SU-DHL-6 (cell line): ENCODE results near the gene IQCM.

Experiments
- H2AFZ ChIP-seq: fragments of 200-600 bp; sonication (generic); 2 replicates; pipeline ENCODE4 v1.6.1; 2014; ENCODE audit warnings: low read depth, mild to moderate bottlenecking, moderate library complexity, mixed read lengths, antibody characterized with exemption, low read length; ENCODE audit not compliant: severe bottlenecking
- H3F3A ChIP-seq: fragments of 200-600 bp; shearing (Covaris generic); 2 replicates; pipeline ENCODE4 v1.6.0; 2016; ENCODE audit warnings: antibody characterized with exemption, mild to moderate bottlenecking; ENCODE audit not compliant: insufficient read depth
- H3K27ac ChIP-seq: fragments of 200-600 bp; sonication (generic); 2 replicates; pipeline ENCODE4 v1.5.1; 2016; ENCODE audit warnings: low read depth, mild to moderate bottlenecking, low read length, moderate library complexity, mixed read lengths
- H3K27me3 ChIP-seq: fragments of 200-600 bp; sonication (generic), shearing (Covaris generic); 2 replicates; pipeline ENCODE4 v1.6.0; 2014; ENCODE audit warnings: mild to moderate bottlenecking, low read length
- H3K36me3 ChIP-seq: fragments of 200-600 bp; sonication (generic); 2 replicates; pipeline ENCODE4 v1.6.1; 2014; ENCODE audit warnings: mild to moderate bottlenecking, low read length, mixed read lengths
- H3K4me2 ChIP-seq: fragments of 300-600, 200-600 bp; shearing (Covaris generic), sonication (generic); 2 replicates; pipeline ENCODE4 v1.6.0; 2014; ENCODE audit warnings: low read length, low read depth, mild to moderate bottlenecking; ENCODE audit not compliant: poor library complexity, severe bottlenecking
- H3K4me3 ChIP-seq: fragments of 200-600 bp; sonication (generic); 2 replicates; pipeline ENCODE4 v1.5.1; 2014; ENCODE audit warnings: antibody characterized with exemption, low read length, mild to moderate bottlenecking, mixed read lengths; ENCODE audit not compliant: insufficient read depth, poor library complexity, severe bottlenecking
- H3K79me2 ChIP-seq: fragments of 200-600 bp; sonication (generic); 2 replicates; pipeline ENCODE4 v1.6.1; 2014; ENCODE audit warnings: mild to moderate bottlenecking, low read length, moderate library complexity; ENCODE audit not compliant: insufficient read depth
- H3K9ac ChIP-seq: fragments of 200-600 bp; sonication (generic); 2 replicates; pipeline ENCODE4 v1.7.0; 2014; ENCODE audit warnings: mild to moderate bottlenecking, low read length
- H3K9me2 ChIP-seq: fragments of 200-600 bp; sonication (generic); replicated peaks from 2 replicates; pipeline ENCODE4 v1.6.1; 2014; ENCODE audit warnings: low read length; ENCODE audit not compliant: insufficient read depth
- H3K9me3 ChIP-seq: fragments of 200-600 bp; sonication (generic); 2 replicates; pipeline ENCODE4 v1.6.1; 2014; ENCODE audit warnings: low read length, mixed read lengths; ENCODE audit not compliant: insufficient read depth
- H4K20me1 ChIP-seq: fragments of 200-600 bp; sonication (generic); 2 replicates; pipeline ENCODE4 v1.6.1; 2014; ENCODE audit warnings: low read depth, mild to moderate bottlenecking, antibody characterized with exemption, low read length, moderate library complexity, mixed read lengths
- CTCF ChIP-seq: fragments of 200-600 bp; sonication (generic); IDR thresholded peaks from one replicate; pipeline ENCODE4 v1.5.1; 2017; ENCODE audit warnings: antibody characterized with exemption, mild to moderate bottlenecking, low read length, moderate library complexity; ENCODE audit not compliant: insufficient read depth, poor library complexity, severe bottlenecking
- EZH2phosphoT487 ChIP-seq: fragments of 200-600 bp; sonication (generic), shearing (Covaris generic); conservative IDR thresholded peaks from 2 replicates; pipeline ENCODE4 v1.6.1; 2018; ENCODE audit warnings: mild to moderate bottlenecking, antibody characterized with exemption, low read length, moderate library complexity, mixed read lengths

IQCM gene

GRCh38 chr4:149715822-149716585 lies 99.6 kb downstream of the IQCM start:
- no peaks in the 10 kb centered on the region for H3F3A ChIP-seq

GRCh38 chr4:149713031-149713430 lies 102.6 kb downstream of the IQCM start:
- Histone ChIP-seq H4K20me1 (no peaks in the 10 kb centered on the region), H2AFZ (no peak overlapping the region), H3F3A (no peaks in the 10 kb centered on the region), H3K4me3 (no peak overlapping the region), H3K9me3 (no peaks in the 10 kb centered on the region), H3K9me2 (no peaks in the 10 kb centered on the region), H3K9ac (no peak overlapping the region), H3K27me3 (no peaks in the 10 kb centered on the region), H3K4me2 (no peak overlapping the region), H3K36me3 (no peaks in the 10 kb centered on the region), H3K27ac (no peak overlapping the region), H3K79me2 (no peaks in the 10 kb centered on the region)
- TF ChIP-seq CTCF (no peak), EZH2phosphoT487 (no peak)

More at GRCh38 chr4:149715822-149716585, 99.6 kb downstream of the IQCM start:
- H3K27me3 ChIP-seq, result no peaks in the 10 kb centered on the region
- H2AFZ ChIP-seq, result no peak overlapping the region
- H3K9me2 ChIP-seq, result no peaks in the 10 kb centered on the region
- H3K27ac ChIP-seq, result no peak overlapping the region
- no peak overlapping the region for H3K9ac ChIP-seq
- H3K79me2 ChIP-seq, result no peaks in the 10 kb centered on the region
- no peak overlapping the region for H3K4me3 ChIP-seq
- H4K20me1 ChIP-seq, result no peaks in the 10 kb centered on the region
- no peak overlapping the region for H3K4me2 ChIP-seq
- TF ChIP-seq EZH2phosphoT487 (no peak), CTCF (no peak)
- H3K36me3 ChIP-seq, result no peaks in the 10 kb centered on the region
- H3K9me3 ChIP-seq, result no peaks in the 10 kb centered on the region

- no peaks in the 10 kb centered on the region for H3K79me2 ChIP-seq
- TF ChIP-seq CTCF, result no peak
- no peak for TF ChIP-seq EZH2phosphoT487
- no peaks in the 10 kb centered on the region for H3F3A ChIP-seq
- H2AFZ ChIP-seq, result no peak overlapping the region
- no peaks in the 10 kb centered on the region for H4K20me1 ChIP-seq
- H3K9me3 ChIP-seq, result no peaks in the 10 kb centered on the region
- H3K27ac ChIP-seq, result no peak overlapping the region
- no peaks in the 10 kb centered on the region for H3K9me2 ChIP-seq
- H3K27me3 ChIP-seq, result no peaks in the 10 kb centered on the region
- no peak overlapping the region for H3K9ac ChIP-seq
- H3K4me2 ChIP-seq, result no peak overlapping the region
- no peak overlapping the region for H3K4me3 ChIP-seq
- H3K36me3 ChIP-seq, result no peaks in the 10 kb centered on the region
These were observed 103.9 kb downstream of the IQCM start for GRCh38 chr4:149711593-149712365.
